ENCODE results near the gene RIMBP3C. TPM values are rescaled to one million over a fixed set of nuclear protein-coding genes. Genes with fewer than 3 reads are reported as not detected.

The RIMBP3C gene
- polyA plus RNA-seq, 1 donor (not counting 4 experiments of a cell fraction or from before 2014, with no cell fraction given) = 0.01 TPM

DNA sequence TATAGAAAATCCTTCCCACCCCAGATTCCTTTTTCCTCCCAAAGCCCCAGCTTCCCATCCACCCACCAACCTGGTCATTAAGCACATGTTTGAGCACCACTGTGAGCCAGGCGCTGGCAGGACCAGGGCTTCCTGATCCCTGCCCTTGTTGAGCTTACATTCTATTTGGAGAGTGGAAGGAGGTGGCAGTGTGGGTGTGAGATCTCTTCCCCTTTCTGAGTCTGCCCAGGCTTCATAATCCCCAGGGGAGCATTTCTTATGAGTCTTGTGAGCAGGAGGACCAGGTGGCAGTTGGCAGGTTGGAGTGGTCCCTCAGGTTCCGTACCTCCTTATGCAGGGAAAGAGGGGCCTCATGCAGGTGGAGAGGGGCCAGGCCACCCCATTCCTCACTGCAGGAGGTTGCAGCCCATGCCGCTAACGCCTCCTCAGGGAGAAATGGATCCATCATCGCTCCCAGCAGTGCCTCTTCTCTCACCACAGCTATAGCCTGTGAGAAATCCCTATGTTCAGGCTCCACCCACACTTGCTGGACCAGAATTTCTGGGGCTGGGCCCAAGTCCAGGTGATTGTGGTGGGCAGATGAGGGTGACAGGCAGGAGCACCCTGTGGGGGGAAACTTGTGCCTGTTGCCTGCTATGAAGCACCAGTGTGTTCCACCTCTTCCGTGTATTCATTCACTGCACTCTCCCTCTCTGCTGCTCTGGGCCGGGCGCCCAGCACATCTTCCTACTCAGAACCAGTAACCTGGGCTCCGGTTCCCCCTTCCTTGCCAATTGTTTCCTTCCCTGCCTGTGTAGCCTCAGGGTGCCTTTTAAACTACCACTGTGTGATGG is 39.8 kb upstream of the RIMBP3C start:
- no peak for TF ChIP-seq EZH2 (IDR thresholded peaks at IDR 0.05; ENCODE audit: low read length)
- TF ChIP-seq, protein P1, sequence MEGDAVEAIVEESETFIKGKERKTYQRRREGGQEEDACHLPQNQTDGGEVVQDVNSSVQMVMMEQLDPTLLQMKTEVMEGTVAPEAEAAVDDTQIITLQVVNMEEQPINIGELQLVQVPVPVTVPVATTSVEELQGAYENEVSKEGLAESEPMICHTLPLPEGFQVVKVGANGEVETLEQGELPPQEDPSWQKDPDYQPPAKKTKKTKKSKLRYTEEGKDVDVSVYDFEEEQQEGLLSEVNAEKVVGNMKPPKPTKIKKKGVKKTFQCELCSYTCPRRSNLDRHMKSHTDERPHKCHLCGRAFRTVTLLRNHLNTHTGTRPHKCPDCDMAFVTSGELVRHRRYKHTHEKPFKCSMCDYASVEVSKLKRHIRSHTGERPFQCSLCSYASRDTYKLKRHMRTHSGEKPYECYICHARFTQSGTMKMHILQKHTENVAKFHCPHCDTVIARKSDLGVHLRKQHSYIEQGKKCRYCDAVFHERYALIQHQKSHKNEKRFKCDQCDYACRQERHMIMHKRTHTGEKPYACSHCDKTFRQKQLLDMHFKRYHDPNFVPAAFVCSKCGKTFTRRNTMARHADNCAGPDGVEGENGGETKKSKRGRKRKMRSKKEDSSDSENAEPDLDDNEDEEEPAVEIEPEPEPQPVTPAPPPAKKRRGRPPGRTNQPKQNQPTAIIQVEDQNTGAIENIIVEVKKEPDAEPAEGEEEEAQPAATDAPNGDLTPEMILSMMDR (optimal IDR thresholded peaks at IDR 0.05 in 1 of 3, IDR thresholded peaks at IDR 0.05 in 1 of 3, conservative IDR thresholded peaks at IDR 0.05 in 1 of 3; ENCODE audit: extremely low read depth in 1 of 3, insufficient read depth in 2 of 3, low read length in 3 of 3) = no peak
- H3K36me3 ChIP-seq (ENCODE audit: control insufficient read depth in 2 of 2, extremely low read depth in 1 of 2, insufficient read depth in 2 of 2, low read length in 2 of 2) = peaks cover 30 to 31% of the 10 kb centered on the region in 2 experiments
- dilution Hi-C loops (cut with MboI; ENCODE audit: extremely low pct_ligation_motif_present, low sequenced_read_pairs) = no loop called here

DNA sequence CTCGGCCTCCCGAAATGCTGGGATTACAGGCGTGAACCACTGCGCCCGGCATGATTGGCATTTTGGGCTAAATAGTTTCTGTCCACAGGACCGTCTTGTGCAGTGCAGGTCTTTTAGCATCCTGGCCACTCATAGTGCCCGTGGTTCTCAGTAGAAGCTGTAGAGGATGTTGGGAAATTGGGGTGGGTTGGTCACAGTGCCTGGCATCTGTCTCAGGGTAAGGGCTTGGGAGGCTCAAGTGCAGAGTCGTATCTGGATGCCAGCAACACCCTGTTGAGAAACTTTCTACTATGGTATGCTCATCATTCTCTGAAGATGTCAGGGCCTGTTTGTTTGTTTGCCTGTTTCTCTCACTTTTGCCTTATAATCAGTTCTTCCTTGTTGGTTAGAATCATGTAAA is 38.1 kb upstream of the RIMBP3C start:
- FAIRE-seq = no peak
- H3K27me3 ChIP-seq (ENCODE audit: control insufficient read depth, extremely low read depth, insufficient read depth, low read length) = no peaks in the 10 kb centered on the region
- dilution Hi-C loops (cut with MboI; ENCODE audit: extremely low pct_ligation_motif_present, low sequenced_read_pairs) = no loop called here
- peaks cover 17 to 34% of the 10 kb centered on the region in 2 experiments for H3K36me3 ChIP-seq (ENCODE audit: control insufficient read depth in 2 of 2, extremely low read depth in 1 of 2, insufficient read depth in 2 of 2, low read length in 2 of 2)
- H3K9me1 ChIP-seq (ENCODE audit: control insufficient read depth, extremely low read depth, insufficient read depth, low read length) = peaks cover 16% of the 10 kb centered on the region
- peaks cover 52% of the 10 kb centered on the region for H4K20me1 ChIP-seq (ENCODE audit: control insufficient read depth, extremely low read depth, insufficient read depth, low read length)
- H3K4me2 ChIP-seq (ENCODE audit: control insufficient read depth, extremely low read depth, insufficient read depth, low read depth, low read length) = no peak overlapping the region
- H3K79me2 ChIP-seq (ENCODE audit: control insufficient read depth, insufficient read depth, low read length) = peaks cover 97% of the 10 kb centered on the region
- H3K9ac ChIP-seq (ENCODE audit: control insufficient read depth, extremely low read depth, insufficient read depth, low read length) = no peak overlapping the region
- no peaks in the 10 kb centered on the region for H3K9me3 ChIP-seq (ENCODE audit: control insufficient read depth, low read depth, low read length)
- H2AFZ ChIP-seq (ENCODE audit: control insufficient read depth, low read length) = no peak overlapping the region
- H3K27ac ChIP-seq (ENCODE audit: control insufficient read depth, insufficient read depth, low read length) = no peak overlapping the region
- DNase-seq (ENCODE audit: low read depth, low spot score) = no peak
- H3K4me3 ChIP-seq (ENCODE audit: control insufficient read depth in 2 of 3, extremely low read depth in 1 of 3, insufficient read depth in 2 of 3, low read depth in 1 of 3, low read length in 3 of 3) = no peak overlapping the region
- H3K4me1 ChIP-seq (ENCODE audit: control insufficient read depth, extremely low read depth, insufficient read depth, low read length) = no peaks in the 10 kb centered on the region
- TF ChIP-seq, protein P1 (optimal IDR thresholded peaks at IDR 0.05 in 1 of 3, IDR thresholded peaks at IDR 0.05 in 1 of 3, conservative IDR thresholded peaks at IDR 0.05 in 1 of 3; ENCODE audit: extremely low read depth in 1 of 3, insufficient read depth in 2 of 3, low read length in 3 of 3) = no peak
- no peak for TF ChIP-seq EZH2 (IDR thresholded peaks at IDR 0.05; ENCODE audit: low read length)

More for the DNA sequence above, 39.8 kb upstream of the RIMBP3C start:
- DNase-seq (ENCODE audit: low read depth, low spot score) = no peak
- no peak overlapping the region for H2AFZ ChIP-seq (ENCODE audit: control insufficient read depth, low read length)
- no peak overlapping the region for H3K27ac ChIP-seq (ENCODE audit: control insufficient read depth, insufficient read depth, low read length)
- peaks cover 96% of the 10 kb centered on the region for H3K79me2 ChIP-seq (ENCODE audit: control insufficient read depth, insufficient read depth, low read length)
- no peaks in the 10 kb centered on the region for H3K4me1 ChIP-seq (ENCODE audit: control insufficient read depth, extremely low read depth, insufficient read depth, low read length)
- peaks cover 6% of the 10 kb centered on the region for H3K9me1 ChIP-seq (ENCODE audit: control insufficient read depth, extremely low read depth, insufficient read depth, low read length)
- H4K20me1 ChIP-seq (ENCODE audit: control insufficient read depth, extremely low read depth, insufficient read depth, low read length) = peaks cover 37% of the 10 kb centered on the region
- no peak overlapping the region for H3K9ac ChIP-seq (ENCODE audit: control insufficient read depth, extremely low read depth, insufficient read depth, low read length)
- no peaks in the 10 kb centered on the region for H3K27me3 ChIP-seq (ENCODE audit: control insufficient read depth, extremely low read depth, insufficient read depth, low read length)
- FAIRE-seq = no peak
- H3K9me3 ChIP-seq (ENCODE audit: control insufficient read depth, low read depth, low read length) = no peaks in the 10 kb centered on the region
- H3K4me3 ChIP-seq (ENCODE audit: control insufficient read depth in 2 of 3, extremely low read depth in 1 of 3, insufficient read depth in 2 of 3, low read depth in 1 of 3, low read length in 3 of 3) = no peak overlapping the region
- H3K4me2 ChIP-seq (ENCODE audit: control insufficient read depth, extremely low read depth, insufficient read depth, low read depth, low read length) = no peak overlapping the region
